Endodermal cell (in vitro differentiated cells): ENCODE data around the gene DENND4C. TPM values are rescaled to one million over a fixed set of nuclear protein-coding genes. Genes with fewer than 3 reads are reported as not detected.

Experiments used
- DNase-seq: peaks from one replicate; pipeline ENCODE4 v3.0.0-alpha.2; 2017
- H3K27ac ChIP-seq: 2 replicates; pipeline ENCODE4 v1.5.1; 2013; ENCODE audit warnings: mild to moderate bottlenecking, low read depth, low read length, moderate library complexity
- H3K27me3 ChIP-seq: 2 replicates; pipeline ENCODE4 v1.6.1; 2013; ENCODE audit warnings: mild to moderate bottlenecking, low read length, moderate library complexity; ENCODE audit not compliant: insufficient read depth, control insufficient read depth, poor library complexity, severe bottlenecking
- H3K36me3 ChIP-seq: 2 replicates; pipeline ENCODE4 v1.7.0; 2013; ENCODE audit warnings: mild to moderate bottlenecking, low read length, moderate library complexity; ENCODE audit not compliant: control insufficient read depth, insufficient read depth
- H3K4me1 ChIP-seq: one replicate; pipeline ENCODE4 v1.7.0; 2013; ENCODE audit warnings: low read length; ENCODE audit not compliant: control insufficient read depth, insufficient read depth
- H3K4me3 ChIP-seq: 2 replicates; pipeline ENCODE4 v1.5.1; 2013; ENCODE audit warnings: mild to moderate bottlenecking, low read length, moderate library complexity
- H3K9ac ChIP-seq: 2 replicates; pipeline ENCODE4 v1.6.1; 2013; ENCODE audit warnings: mild to moderate bottlenecking, low read length, moderate library complexity; ENCODE audit not compliant: poor library complexity, severe bottlenecking; ENCODE audit errors: extremely low read depth
- H3K9me3 ChIP-seq: 2 replicates; pipeline ENCODE4 v1.6.1; 2013; ENCODE audit warnings: mild to moderate bottlenecking, low read length, moderate library complexity; ENCODE audit not compliant: control insufficient read depth
- H3K27ac Mint-ChIP-seq: 2 replicates; pipeline ENCODE4 v1.8.0; 2020; ENCODE audit warnings: mixed read lengths
- H3K27me3 Mint-ChIP-seq: 2 replicates; pipeline ENCODE4 v1.8.0; 2021; ENCODE audit warnings: mild to moderate bottlenecking, mixed read lengths; ENCODE audit not compliant: insufficient read depth
- H3K36me3 Mint-ChIP-seq: 2 replicates; pipeline ENCODE4 v1.8.0; 2020; ENCODE audit warnings: low read depth, mixed read lengths
- H3K4me1 Mint-ChIP-seq: 2 replicates; pipeline ENCODE4 v1.8.0; 2020; ENCODE audit warnings: mixed read lengths
- H3K4me3 Mint-ChIP-seq: 2 replicates; pipeline ENCODE4 v1.8.0; 2020; ENCODE audit warnings: mild to moderate bottlenecking, moderate library complexity, mixed read lengths
- H3K9me3 Mint-ChIP-seq: 2 replicates; pipeline ENCODE4 v1.8.0; 2020; ENCODE audit warnings: mild to moderate bottlenecking, mixed read lengths
- WGBS, 2 experiments: methylation state at CpG; one replicate each; pipeline versions ENCODE4 v1.1.5 to v1.1.7; 2013; ENCODE audit warnings: missing lambda C conversion rate in 2 of 2, mixed read lengths in 1 of 2; ENCODE audit not compliant: insufficient coverage in 1 of 2, insufficient read length in 1 of 2; 5-methylcytosine and 5-hydroxymethylcytosine counted together
- total RNA-seq, 2 donors: library from RNA; stranded (reverse); fragmentation: NEBNext Ultra II Directional in 1 of 2; extraction: Animal tissue kit (Norgen Biotek cat#: 25700) in 1 of 2; gene quantifications; 2 replicates in 1 of 2; 3 replicates in 1 of 2; pipeline ENCODE4 v1.2.1, GENCODE V29; 2021
- TF ChIP-seq, protein P1 (sequence below): fragments of 200-600 bp; sonication (generic); conservative IDR thresholded peaks from 2 replicates; pipeline ENCODE4 v1.5.0; 2021; ENCODE audit warnings: antibody characterized with exemption, mild to moderate bottlenecking

Gene DENND4C
- total RNA-seq, 2 donors from 2014 or later: 25.4 to 27.2 TPM

DNA sequence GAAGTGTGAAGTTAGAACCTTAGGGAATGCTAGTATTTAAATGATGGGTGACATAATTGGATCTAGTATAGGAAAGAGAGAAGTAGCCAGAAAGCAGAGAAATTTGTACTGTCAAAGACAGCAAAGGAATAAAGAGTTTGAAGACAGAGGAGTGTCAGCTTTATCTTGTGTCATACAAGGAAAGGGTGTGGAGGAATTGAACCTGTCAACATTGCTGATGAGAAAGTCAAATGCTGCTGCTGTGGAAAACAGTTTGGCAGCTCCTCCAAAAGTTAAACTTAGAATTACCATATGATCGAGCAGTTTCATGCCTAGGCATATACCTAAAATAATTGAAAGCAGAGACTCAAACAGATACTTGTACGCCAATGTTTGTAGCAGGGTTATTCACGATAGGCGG, 63.7 kb downstream of the DENND4C start:
- H3K27ac ChIP-seq: no peak overlapping the region
- H3K27ac Mint-ChIP-seq: no peak overlapping the region
- no peak overlapping the region for H3K4me3 ChIP-seq
- no peaks in the 10 kb centered on the region for H3K9me3 ChIP-seq
- H3K36me3 Mint-ChIP-seq: peaks cover 19% of the 10 kb centered on the region
- no peak overlapping the region for H3K4me3 Mint-ChIP-seq
- H3K4me1 ChIP-seq: no peaks in the 10 kb centered on the region
- peaks cover 34% of the 10 kb centered on the region for H3K36me3 ChIP-seq
- TF ChIP-seq, protein P1, sequence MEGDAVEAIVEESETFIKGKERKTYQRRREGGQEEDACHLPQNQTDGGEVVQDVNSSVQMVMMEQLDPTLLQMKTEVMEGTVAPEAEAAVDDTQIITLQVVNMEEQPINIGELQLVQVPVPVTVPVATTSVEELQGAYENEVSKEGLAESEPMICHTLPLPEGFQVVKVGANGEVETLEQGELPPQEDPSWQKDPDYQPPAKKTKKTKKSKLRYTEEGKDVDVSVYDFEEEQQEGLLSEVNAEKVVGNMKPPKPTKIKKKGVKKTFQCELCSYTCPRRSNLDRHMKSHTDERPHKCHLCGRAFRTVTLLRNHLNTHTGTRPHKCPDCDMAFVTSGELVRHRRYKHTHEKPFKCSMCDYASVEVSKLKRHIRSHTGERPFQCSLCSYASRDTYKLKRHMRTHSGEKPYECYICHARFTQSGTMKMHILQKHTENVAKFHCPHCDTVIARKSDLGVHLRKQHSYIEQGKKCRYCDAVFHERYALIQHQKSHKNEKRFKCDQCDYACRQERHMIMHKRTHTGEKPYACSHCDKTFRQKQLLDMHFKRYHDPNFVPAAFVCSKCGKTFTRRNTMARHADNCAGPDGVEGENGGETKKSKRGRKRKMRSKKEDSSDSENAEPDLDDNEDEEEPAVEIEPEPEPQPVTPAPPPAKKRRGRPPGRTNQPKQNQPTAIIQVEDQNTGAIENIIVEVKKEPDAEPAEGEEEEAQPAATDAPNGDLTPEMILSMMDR: no peak
- WGBS, 2 experiments: 86 to 96% methylated on average over 1 to 4 of the region's 4 CpGs
- H3K4me1 Mint-ChIP-seq: no peaks in the 10 kb centered on the region
- DNase-seq: no peak
- no peak overlapping the region for H3K9ac ChIP-seq
- H3K27me3 Mint-ChIP-seq: no peaks in the 10 kb centered on the region
- H3K9me3 Mint-ChIP-seq: no peaks in the 10 kb centered on the region
- H3K27me3 ChIP-seq: no peaks in the 10 kb centered on the region

DNA sequence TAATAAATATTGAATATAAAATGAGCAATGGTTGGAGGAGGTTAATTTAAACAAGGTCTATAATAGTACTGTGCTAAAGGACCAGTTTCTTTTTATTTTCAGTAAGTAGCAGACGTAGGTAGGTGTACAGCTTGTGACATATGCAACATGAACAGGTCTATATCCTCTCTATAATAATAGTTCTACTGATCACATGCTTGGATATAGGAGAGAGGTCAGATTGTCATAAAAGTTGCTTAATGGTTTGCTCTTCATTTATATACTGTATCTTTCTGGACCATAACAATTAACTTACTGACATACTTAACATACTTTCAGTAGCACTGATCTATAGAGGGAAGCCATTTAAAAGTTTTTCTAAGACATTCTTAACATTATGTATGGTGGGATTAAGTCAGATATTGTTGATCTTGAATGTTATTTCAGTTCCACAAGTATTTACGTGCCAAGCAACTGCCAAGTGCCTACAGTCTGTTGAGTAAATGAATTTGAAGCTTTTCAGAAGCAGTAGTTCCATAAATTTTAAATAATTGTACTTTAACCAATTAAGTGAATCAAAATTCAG, 68.0 kb downstream of the DENND4C start:
- Histone ChIP-seq H3K9me3 (no peaks in the 10 kb centered on the region), H3K36me3 (peaks cover 23% of the 10 kb centered on the region), H3K27ac (no peak overlapping the region), H3K27me3 (no peaks in the 10 kb centered on the region), H3K9ac (no peak overlapping the region), H3K4me3 (no peak overlapping the region), H3K4me1 (no peaks in the 10 kb centered on the region)
- H3K9me3 Mint-ChIP-seq: no peaks in the 10 kb centered on the region
- no peaks in the 10 kb centered on the region for H3K27me3 Mint-ChIP-seq
- H3K36me3 Mint-ChIP-seq: peaks cover 15% of the 10 kb centered on the region
- no peak for DNase-seq
- H3K4me1 Mint-ChIP-seq: peaks cover 9% of the 10 kb centered on the region
- 96% methylated on average over 2 of the region's 2 CpGs; no CpG with 5 or more reads in 1 of the 2 experiments for WGBS, 2 experiments
- TF ChIP-seq, protein P1: no peak
- H3K4me3 Mint-ChIP-seq: no peak overlapping the region
- no peak overlapping the region for H3K27ac Mint-ChIP-seq

DNA sequence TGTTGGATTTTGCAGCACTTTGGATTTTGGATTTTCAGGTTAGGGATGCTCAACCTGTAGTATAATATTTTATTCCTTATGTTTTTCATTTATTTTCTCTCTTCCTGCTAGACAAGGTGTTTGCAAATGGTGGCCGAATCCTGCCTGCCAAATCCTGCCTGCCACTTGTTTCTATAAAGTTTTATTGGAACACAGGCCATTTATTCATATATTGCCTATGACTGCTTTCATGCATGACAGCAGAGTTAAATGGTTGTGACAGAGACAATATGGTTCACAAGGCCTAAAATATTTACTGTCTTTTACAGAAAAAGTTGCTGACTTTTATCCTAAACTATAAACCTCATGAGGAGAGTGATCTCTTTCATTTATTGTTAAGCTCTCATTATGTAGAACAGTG, 72.7 kb downstream of the DENND4C start:
- H3K9me3 ChIP-seq: no peaks in the 10 kb centered on the region
- no peak overlapping the region for H3K9ac ChIP-seq
- peaks cover 14% of the 10 kb centered on the region for H3K36me3 Mint-ChIP-seq
- TF ChIP-seq, protein P1: no peak
- peaks cover 9% of the 10 kb centered on the region for H3K4me1 Mint-ChIP-seq
- H3K27ac ChIP-seq: no peak overlapping the region
- DNase-seq: no peak
- peaks cover 31% of the 10 kb centered on the region for H3K36me3 ChIP-seq
- no peaks in the 10 kb centered on the region for H3K4me1 ChIP-seq
- H3K4me3 ChIP-seq: no peak overlapping the region
- H3K27me3 Mint-ChIP-seq: no peaks in the 10 kb centered on the region
- no peaks in the 10 kb centered on the region for H3K9me3 Mint-ChIP-seq
- 93% methylated on average over 1 of the region's 1 CpG; no CpG with 5 or more reads in 1 of the 2 experiments for WGBS, 2 experiments
- H3K4me3 Mint-ChIP-seq: no peak overlapping the region
- no peak overlapping the region for H3K27ac Mint-ChIP-seq
- no peaks in the 10 kb centered on the region for H3K27me3 ChIP-seq
